Activated B cell treated with CpG ODN at 0.5 μM for 24 hours (primary cell): ENCODE measurements around the gene VWA8. TPM values are rescaled to one million over a fixed set of nuclear protein-coding genes. Genes with fewer than 3 reads are reported as not detected.

Source experiments
- ATAC-seq: fragments of 200-7000 bp; cut with Tn5 transposase; one replicate; pipeline ENCODE4 v1.10.0; 2021; ENCODE audit warnings: low read depth, mild to moderate bottlenecking, moderate library complexity
- CTCF ChIA-PET: fragments of 350-600 bp; sonication (Branson Sonifier 250); formaldehyde crosslinking; loops from one replicate; lab custom pipeline; 2021; ENCODE audit warnings: antibody characterized with exemption; lab: Charles Lee
- POLR2A ChIA-PET: fragments of 350-600 bp; sonication (Branson Sonifier 250); formaldehyde crosslinking; loops from one replicate; lab custom pipeline; 2021; ENCODE audit warnings: antibody characterized with exemption; lab: Charles Lee
- DNase-seq: peaks from one replicate; pipeline ENCODE4 v3.0.0; 2022
- H3K27ac Mint-ChIP-seq: one replicate; pipeline ENCODE4 v1.8.0; 2020; ENCODE audit warnings: mixed read lengths
- H3K27me3 Mint-ChIP-seq: one replicate; pipeline ENCODE4 v1.8.0; 2021; ENCODE audit warnings: mixed read lengths
- H3K36me3 Mint-ChIP-seq: one replicate; pipeline ENCODE4 v1.8.0; 2021; ENCODE audit warnings: low read depth, mixed read lengths
- H3K4me1 Mint-ChIP-seq: one replicate; pipeline ENCODE4 v1.8.0; 2021; ENCODE audit warnings: mixed read lengths
- H3K4me3 Mint-ChIP-seq: one replicate; pipeline ENCODE4 v1.8.0; 2020; ENCODE audit warnings: mild to moderate bottlenecking, mixed read lengths
- H3K9me3 Mint-ChIP-seq: one replicate; pipeline ENCODE4 v1.8.0; 2020; ENCODE audit warnings: mixed read lengths
- intact Hi-C: fragments of 100-400 bp; cut with micrococcal nuclease; formaldehyde crosslinking; loops from one replicate; pipeline ENCODE4 v1.15.1; 2024
- total RNA-seq: library from RNA; stranded (reverse); gene quantifications from 2 replicates; pipeline ENCODE4 v1.2.3, GENCODE V29; 2022
- TF ChIP-seq, protein P1 (sequence below): fragments of 200-600 bp; IDR thresholded peaks from one replicate; pipeline ENCODE4 v1.8.0; 2022; ENCODE audit warnings: antibody characterized with exemption, mild to moderate bottlenecking

VWA8 gene
- total RNA-seq, 1 donor from 2014 or later, result 21.7 TPM

DNA sequence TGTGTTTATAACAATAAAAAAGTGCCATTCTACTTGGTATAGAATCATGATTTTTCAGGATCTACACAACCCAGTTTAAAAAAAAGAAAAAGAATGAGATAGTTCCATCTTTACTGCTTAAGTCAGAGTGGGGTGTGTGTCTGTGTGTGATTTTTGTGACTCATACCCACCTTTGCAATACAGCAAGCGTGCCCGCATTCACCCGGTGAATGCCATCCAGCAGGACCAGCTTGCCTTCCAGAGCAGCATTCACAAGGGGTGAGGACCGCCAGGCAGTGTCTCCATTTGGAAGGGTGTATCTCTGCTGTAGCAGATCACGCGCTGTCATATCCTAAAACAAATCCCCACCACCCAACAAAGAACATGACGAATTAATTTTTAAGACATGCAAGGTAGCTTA lies 127.7 kb downstream of the VWA8 start:
- CTCF ChIA-PET, result no interaction called here
- POLR2A ChIA-PET, result no interaction called here

DNA sequence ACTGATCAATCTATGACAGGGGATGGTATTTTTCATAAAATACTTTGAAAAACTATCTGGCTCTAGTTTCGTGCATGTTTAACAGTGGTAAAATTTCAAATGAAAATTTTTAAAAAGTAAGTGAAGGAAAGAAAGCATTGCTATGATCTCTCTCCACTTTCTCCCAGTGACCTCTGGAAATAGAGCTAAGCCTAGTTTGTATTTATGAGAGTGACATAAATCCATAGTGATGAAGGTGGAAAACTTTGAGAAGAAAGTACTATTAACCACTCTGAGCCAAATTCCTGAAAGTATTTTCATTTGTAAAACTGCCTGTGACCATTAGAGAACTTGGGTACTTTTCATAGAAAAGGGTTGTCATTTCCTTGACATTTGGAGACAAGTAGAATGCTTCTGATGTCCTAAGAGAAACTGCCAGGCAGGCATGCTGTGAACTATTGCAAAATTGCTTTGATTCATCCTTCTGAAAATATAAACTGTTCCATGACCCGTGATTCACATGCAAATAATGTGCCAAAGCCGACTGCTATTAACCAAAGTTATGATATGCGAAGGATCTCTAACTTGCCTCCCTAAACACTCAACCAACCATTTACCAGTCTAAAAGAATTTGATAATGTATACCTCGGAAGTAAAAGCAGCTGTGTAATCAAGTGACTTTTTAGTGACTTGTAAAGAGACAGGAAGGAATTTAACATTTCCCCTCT lies 133.2 kb downstream of the VWA8 start:
- peaks cover 53% of the 10 kb centered on the region for H3K36me3 Mint-ChIP-seq
- TF ChIP-seq, protein P1, sequence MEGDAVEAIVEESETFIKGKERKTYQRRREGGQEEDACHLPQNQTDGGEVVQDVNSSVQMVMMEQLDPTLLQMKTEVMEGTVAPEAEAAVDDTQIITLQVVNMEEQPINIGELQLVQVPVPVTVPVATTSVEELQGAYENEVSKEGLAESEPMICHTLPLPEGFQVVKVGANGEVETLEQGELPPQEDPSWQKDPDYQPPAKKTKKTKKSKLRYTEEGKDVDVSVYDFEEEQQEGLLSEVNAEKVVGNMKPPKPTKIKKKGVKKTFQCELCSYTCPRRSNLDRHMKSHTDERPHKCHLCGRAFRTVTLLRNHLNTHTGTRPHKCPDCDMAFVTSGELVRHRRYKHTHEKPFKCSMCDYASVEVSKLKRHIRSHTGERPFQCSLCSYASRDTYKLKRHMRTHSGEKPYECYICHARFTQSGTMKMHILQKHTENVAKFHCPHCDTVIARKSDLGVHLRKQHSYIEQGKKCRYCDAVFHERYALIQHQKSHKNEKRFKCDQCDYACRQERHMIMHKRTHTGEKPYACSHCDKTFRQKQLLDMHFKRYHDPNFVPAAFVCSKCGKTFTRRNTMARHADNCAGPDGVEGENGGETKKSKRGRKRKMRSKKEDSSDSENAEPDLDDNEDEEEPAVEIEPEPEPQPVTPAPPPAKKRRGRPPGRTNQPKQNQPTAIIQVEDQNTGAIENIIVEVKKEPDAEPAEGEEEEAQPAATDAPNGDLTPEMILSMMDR, result no peak
- no peak overlapping the region for H3K27ac Mint-ChIP-seq
- H3K4me3 Mint-ChIP-seq, result no peak overlapping the region
- POLR2A ChIA-PET, result no interaction called here
- H3K4me1 Mint-ChIP-seq, result no peaks in the 10 kb centered on the region
- CTCF ChIA-PET, result no interaction called here
- no peaks in the 10 kb centered on the region for H3K27me3 Mint-ChIP-seq
- no peaks in the 10 kb centered on the region for H3K9me3 Mint-ChIP-seq
- no peak for DNase-seq
- no peak for ATAC-seq
- intact Hi-C loops, result no loop called here

More for the DNA sequence above, 127.7 kb downstream of the VWA8 start:
- TF ChIP-seq, protein P1, result no peak
- no peak for ATAC-seq
- Mint-ChIP-seq H3K4me1 (peaks cover 12% of the 10 kb centered on the region), H3K4me3 (no peak overlapping the region), H3K27me3 (no peaks in the 10 kb centered on the region), H3K36me3 (peaks cover 39% of the 10 kb centered on the region), H3K27ac (no peak overlapping the region), H3K9me3 (peaks cover 1% of the 10 kb centered on the region)
- intact Hi-C loops, result no loop called here
- no peak for DNase-seq

DNA sequence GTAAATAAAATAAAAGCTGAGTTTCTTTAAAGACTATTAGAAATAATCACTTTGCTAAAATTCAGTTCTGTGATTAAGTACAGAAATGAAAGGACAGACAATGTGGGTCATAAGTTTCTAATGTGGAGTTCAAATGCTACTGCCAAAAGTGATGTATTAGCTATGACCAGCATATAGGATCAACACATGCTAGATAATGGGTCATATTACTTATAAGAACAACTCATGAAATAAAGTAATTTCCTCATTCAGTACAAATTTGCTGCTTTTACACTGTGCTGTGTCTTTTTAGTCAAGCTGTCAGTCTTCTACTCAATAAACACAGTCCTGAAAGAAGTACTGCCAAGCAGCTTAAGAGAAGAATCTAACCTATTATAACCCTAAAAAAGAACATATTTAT lies 135.2 kb downstream of the VWA8 start:
- TF ChIP-seq, protein P1, result no peak
- CTCF ChIA-PET, result no interaction called here
- Mint-ChIP-seq H3K36me3 (peaks cover 46% of the 10 kb centered on the region), H3K4me3 (no peak overlapping the region), H3K27ac (no peak overlapping the region), H3K9me3 (no peaks in the 10 kb centered on the region), H3K4me1 (no peaks in the 10 kb centered on the region), H3K27me3 (no peaks in the 10 kb centered on the region)
- no peak for DNase-seq
- no peak for ATAC-seq
- POLR2A ChIA-PET, result no interaction called here
- intact Hi-C loops, result no loop called here

DNA sequence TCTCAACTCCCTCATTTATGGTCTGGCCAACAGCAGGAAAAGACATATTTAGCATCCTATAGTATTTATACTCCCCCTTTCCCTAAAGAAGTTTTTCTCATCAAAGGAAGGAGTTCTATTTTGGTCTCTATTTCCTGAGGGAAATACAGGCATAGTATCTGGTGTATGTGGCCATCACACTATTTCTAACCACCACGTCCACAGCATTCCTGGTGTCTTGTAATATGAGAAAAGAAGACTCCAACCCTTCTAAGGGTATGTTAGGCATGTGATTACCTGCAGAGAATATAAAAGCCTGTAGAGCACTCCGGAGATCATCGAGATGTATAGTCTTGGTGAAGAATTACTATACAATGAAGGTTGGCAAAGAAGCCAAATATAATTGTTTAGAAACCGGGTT lies 137.4 kb downstream of the VWA8 start:
- TF ChIP-seq, protein P1, result no peak
- Mint-ChIP-seq H3K27ac (no peak overlapping the region), H3K36me3 (peaks cover 51% of the 10 kb centered on the region), H3K27me3 (no peaks in the 10 kb centered on the region), H3K4me3 (no peak overlapping the region), H3K4me1 (no peaks in the 10 kb centered on the region), H3K9me3 (no peaks in the 10 kb centered on the region)
- DNase-seq (no peak), ATAC-seq (no peak)
- intact Hi-C loops, result no loop called here
- ChIA-PET POLR2A (no interaction called here), CTCF (no interaction called here)

DNA sequence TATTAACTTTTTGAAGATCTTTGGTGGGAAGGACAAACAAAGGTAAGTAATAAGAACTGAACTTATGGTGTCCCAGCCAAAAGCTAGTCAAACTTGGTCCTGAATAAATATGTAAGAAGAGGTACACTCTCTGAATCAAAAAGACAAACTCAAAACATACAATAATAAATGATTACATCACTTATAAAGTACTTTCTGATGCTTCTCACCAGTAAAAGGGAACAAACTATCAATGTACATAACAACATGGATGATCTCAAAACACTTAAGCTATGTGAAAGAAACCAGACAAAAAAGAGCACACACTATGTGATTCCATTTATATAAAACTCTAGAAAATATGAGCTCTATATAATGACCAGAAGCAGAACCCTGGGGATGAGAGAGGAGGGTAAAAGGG lies 138.3 kb downstream of the VWA8 start:
- Mint-ChIP-seq H3K9me3 (no peaks in the 10 kb centered on the region), H3K27me3 (no peaks in the 10 kb centered on the region), H3K27ac (no peak overlapping the region), H3K36me3 (peaks cover 50% of the 10 kb centered on the region), H3K4me3 (no peak overlapping the region), H3K4me1 (no peaks in the 10 kb centered on the region)
- POLR2A ChIA-PET, result no interaction called here
- TF ChIP-seq, protein P1, result no peak
- no peak for DNase-seq
- intact Hi-C loops, result no loop called here
- ATAC-seq, result no peak
- CTCF ChIA-PET, result no interaction called here
